Panc1 (cell line): ENCODE results near the gene LGALSL. TPM values are rescaled to one million over a fixed set of nuclear protein-coding genes. Genes with fewer than 3 reads are reported as not detected.

Source experiments
- ATAC-seq: fragments of 200-7000 bp; cut with Tn5 transposase; 2 replicates; pipeline ENCODE4 v1.9.1; 2020; ENCODE audit warnings: mild to moderate bottlenecking, moderate library complexity
- BruUV-seq: library from RNA; stranded (reverse); fragments of 400-500 nt; replicated peaks from 2 replicates; lab custom pipeline; 2021; lab: Mats Ljungman, UMichigan
- CTCF ChIA-PET: fragments of 300-600 bp; sonication (Branson Sonifier 250); formaldehyde crosslinking; loops from one replicate; lab custom pipeline; 2022; ENCODE audit warnings: antibody characterized with exemption; lab: Charles Lee
- POLR2A ChIA-PET: fragments of 300-600 bp; sonication (Branson Sonifier 250); formaldehyde crosslinking; loops from one replicate; lab custom pipeline; 2022; ENCODE audit warnings: antibody characterized with exemption; lab: Charles Lee
- DNase-seq: peaks from one replicate; pipeline ENCODE4 v3.0.0-alpha.2; 2010; ENCODE audit warnings: low read depth, low spot score
- H3K27ac ChIP-seq: 2 replicates; pipeline ENCODE4 v1.5.1; 2011; ENCODE audit warnings: mild to moderate bottlenecking, low read length, inconsistent platforms
- H3K27me3 ChIP-seq: fragments of 200-500 bp; sonication (Bioruptor generic); 2 replicates; pipeline ENCODE4 v1.6.0; 2014; ENCODE audit warnings: low read length, inconsistent platforms; ENCODE audit not compliant: control insufficient read depth, insufficient read depth
- H3K36me3 ChIP-seq: fragments of 200-500 bp; sonication (Bioruptor generic); 2 replicates; pipeline ENCODE4 v1.5.1; 2014; ENCODE audit warnings: inconsistent platforms, mild to moderate bottlenecking, low read length, moderate library complexity; ENCODE audit not compliant: control insufficient read depth, insufficient read depth
- H3K4me1 ChIP-seq: 2 replicates; pipeline ENCODE4 v1.5.1; 2011; ENCODE audit warnings: inconsistent platforms, mild to moderate bottlenecking, low read length, moderate library complexity; ENCODE audit not compliant: control insufficient read depth, insufficient read depth
- H3K4me3 ChIP-seq, 2 experiments: 2 replicates each; pipeline ENCODE4 v1.5.1; 2011 to 2012; ENCODE audit warnings: low read depth in 2 of 2, low read length in 2 of 2, mild to moderate bottlenecking in 2 of 2, inconsistent platforms in 1 of 2, moderate library complexity in 1 of 2
- H3K9me3 ChIP-seq: fragments of 200-500 bp; sonication (Bioruptor generic); 2 replicates; pipeline ENCODE4 v1.5.1; 2014; ENCODE audit warnings: low read depth, mild to moderate bottlenecking, inconsistent platforms, low read length, moderate library complexity; ENCODE audit not compliant: control insufficient read depth, insufficient read depth
- POLR2AphosphoS5 ChIP-seq: IDR thresholded peaks from 2 replicates; pipeline ENCODE4 v1.6.1; 2012; ENCODE audit warnings: mild to moderate bottlenecking, low read depth, low read length, moderate library complexity
- SIN3A ChIP-seq: IDR thresholded peaks from 2 replicates; pipeline ENCODE4 v1.6.1; 2012; ENCODE audit warnings: low read depth, mild to moderate bottlenecking, low read length, moderate library complexity, borderline replicate concordance; ENCODE audit not compliant: insufficient read depth
- TCF7L2 ChIP-seq: IDR thresholded peaks from 2 replicates; pipeline ENCODE4 v1.6.1; 2011; ENCODE audit warnings: mild to moderate bottlenecking, low read depth, low read length, inconsistent platforms
- in situ Hi-C: cut with HindIII; loops from 2 replicates; pipeline ENCODE4 v1.10.0; 2016; ENCODE audit warnings: low sequenced_read_pairs, low pct_unique_long_range_greater_than_20kb
- intact Hi-C: fragments of 100-400 bp; cut with micrococcal nuclease; formaldehyde crosslinking; loops from one replicate; pipeline ENCODE4 v1.10.0; 2022; ENCODE audit not compliant: unreplicated experiment
- total RNA-seq: library from RNA; stranded (reverse); gene quantifications from one replicate; pipeline ENCODE4 v1.2.1, GENCODE V29; 2021; ENCODE audit not compliant: unreplicated experiment
- TF ChIP-seq, protein P1 (sequence below), 2 experiments: IDR thresholded peaks; 2 replicates each; pipeline ENCODE4 v1.6.1; 2011 to 2012; ENCODE audit warnings: low read depth in 2 of 2, control low read depth in 1 of 2, low read length in 1 of 2, mild to moderate bottlenecking in 1 of 2, moderate library complexity in 1 of 2; ENCODE audit not compliant: insufficient read depth in 1 of 2
- TF ChIP-seq, protein P2 (sequence below): fragments of 450-650 bp; IDR thresholded peaks from 2 replicates; pipeline ENCODE4 v1.5.1; 2017; ENCODE audit warnings: mild to moderate bottlenecking

LGALSL gene
- total RNA-seq, 1 experiment from 2014 or later = 5.3 TPM

DNA sequence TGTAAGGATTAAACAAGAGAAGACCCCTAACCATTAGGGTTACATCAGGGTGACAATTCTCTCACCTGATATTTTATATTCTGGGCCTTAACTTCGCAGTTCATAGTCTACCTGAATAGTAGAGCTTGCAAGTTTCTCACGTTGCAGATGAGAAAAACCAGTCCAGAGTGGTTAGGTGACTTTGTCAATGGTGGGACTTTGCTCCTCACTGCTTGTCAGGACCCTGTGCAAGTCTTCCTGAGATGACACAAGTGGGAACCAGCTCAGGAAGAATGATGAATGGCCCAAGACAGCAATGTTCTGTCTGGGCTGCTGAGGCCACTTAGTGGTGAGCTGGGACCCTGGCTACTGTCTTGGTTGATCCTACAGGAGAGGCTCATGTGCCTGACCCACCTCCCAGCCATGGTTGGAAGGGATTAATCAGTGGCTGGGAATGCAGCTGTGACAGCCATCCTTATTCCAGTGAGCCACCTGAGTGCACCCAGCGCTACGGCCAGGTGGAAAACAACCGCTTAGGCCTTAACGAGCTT is 16.9 kb downstream of the LGALSL start:
- Histone ChIP-seq H3K27ac (no peak overlapping the region), H3K27me3 (no peaks in the 10 kb centered on the region; the same call in 1 of the 2 replicates), H3K9me3 (no peaks in the 10 kb centered on the region), H3K36me3 (no peaks in the 10 kb centered on the region), H3K4me1 (no peaks in the 10 kb centered on the region), H3K4me3 (no peak overlapping the region)
- BruUV-seq = no TSS peak
- no peak for ATAC-seq
- no peak for DNase-seq
- ChIA-PET POLR2A (no interaction called here), CTCF (no interaction called here)
- intact Hi-C loops = no loop called here
- in situ Hi-C loops = no loop called here
- TF ChIP-seq POLR2AphosphoS5 (no peak), SIN3A (no peak), TCF7L2 (no peak)
- TF ChIP-seq, protein P1, sequence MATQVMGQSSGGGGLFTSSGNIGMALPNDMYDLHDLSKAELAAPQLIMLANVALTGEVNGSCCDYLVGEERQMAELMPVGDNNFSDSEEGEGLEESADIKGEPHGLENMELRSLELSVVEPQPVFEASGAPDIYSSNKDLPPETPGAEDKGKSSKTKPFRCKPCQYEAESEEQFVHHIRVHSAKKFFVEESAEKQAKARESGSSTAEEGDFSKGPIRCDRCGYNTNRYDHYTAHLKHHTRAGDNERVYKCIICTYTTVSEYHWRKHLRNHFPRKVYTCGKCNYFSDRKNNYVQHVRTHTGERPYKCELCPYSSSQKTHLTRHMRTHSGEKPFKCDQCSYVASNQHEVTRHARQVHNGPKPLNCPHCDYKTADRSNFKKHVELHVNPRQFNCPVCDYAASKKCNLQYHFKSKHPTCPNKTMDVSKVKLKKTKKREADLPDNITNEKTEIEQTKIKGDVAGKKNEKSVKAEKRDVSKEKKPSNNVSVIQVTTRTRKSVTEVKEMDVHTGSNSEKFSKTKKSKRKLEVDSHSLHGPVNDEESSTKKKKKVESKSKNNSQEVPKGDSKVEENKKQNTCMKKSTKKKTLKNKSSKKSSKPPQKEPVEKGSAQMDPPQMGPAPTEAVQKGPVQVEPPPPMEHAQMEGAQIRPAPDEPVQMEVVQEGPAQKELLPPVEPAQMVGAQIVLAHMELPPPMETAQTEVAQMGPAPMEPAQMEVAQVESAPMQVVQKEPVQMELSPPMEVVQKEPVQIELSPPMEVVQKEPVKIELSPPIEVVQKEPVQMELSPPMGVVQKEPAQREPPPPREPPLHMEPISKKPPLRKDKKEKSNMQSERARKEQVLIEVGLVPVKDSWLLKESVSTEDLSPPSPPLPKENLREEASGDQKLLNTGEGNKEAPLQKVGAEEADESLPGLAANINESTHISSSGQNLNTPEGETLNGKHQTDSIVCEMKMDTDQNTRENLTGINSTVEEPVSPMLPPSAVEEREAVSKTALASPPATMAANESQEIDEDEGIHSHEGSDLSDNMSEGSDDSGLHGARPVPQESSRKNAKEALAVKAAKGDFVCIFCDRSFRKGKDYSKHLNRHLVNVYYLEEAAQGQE (IDR thresholded peaks at IDR 0.05; ENCODE audit: insufficient read depth in 1 of 2, low read depth in 2 of 2, low read length in 1 of 2) = no peak
- TF ChIP-seq, protein P2, sequence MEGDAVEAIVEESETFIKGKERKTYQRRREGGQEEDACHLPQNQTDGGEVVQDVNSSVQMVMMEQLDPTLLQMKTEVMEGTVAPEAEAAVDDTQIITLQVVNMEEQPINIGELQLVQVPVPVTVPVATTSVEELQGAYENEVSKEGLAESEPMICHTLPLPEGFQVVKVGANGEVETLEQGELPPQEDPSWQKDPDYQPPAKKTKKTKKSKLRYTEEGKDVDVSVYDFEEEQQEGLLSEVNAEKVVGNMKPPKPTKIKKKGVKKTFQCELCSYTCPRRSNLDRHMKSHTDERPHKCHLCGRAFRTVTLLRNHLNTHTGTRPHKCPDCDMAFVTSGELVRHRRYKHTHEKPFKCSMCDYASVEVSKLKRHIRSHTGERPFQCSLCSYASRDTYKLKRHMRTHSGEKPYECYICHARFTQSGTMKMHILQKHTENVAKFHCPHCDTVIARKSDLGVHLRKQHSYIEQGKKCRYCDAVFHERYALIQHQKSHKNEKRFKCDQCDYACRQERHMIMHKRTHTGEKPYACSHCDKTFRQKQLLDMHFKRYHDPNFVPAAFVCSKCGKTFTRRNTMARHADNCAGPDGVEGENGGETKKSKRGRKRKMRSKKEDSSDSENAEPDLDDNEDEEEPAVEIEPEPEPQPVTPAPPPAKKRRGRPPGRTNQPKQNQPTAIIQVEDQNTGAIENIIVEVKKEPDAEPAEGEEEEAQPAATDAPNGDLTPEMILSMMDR = no peak

DNA sequence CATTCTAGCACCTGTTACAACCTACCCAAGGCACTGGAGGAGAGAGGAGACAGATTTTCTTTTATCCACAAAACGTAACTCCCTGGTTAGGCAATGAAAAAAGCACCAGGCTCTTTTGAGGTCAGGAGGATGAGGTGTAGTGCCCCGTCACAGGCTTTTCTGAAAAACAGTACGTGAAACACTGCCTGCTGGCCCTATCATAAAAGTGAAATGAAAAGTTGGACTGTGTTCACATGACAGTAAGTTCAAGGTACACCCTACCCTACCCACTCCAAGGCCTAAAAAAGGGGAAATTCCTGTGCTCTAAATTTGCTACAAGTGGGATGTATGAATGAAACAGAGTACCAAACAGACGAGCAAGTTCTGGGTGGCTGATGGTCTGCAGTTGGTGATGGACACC is 17.6 kb downstream of the LGALSL start:
- ATAC-seq = no peak
- CTCF ChIA-PET = no interaction called here
- BruUV-seq = no TSS peak
- Histone ChIP-seq H3K9me3 (no peaks in the 10 kb centered on the region), H3K4me1 (no peaks in the 10 kb centered on the region), H3K36me3 (no peaks in the 10 kb centered on the region), H3K27me3 (no peaks in the 10 kb centered on the region; the same call in 1 of the 2 replicates), H3K27ac (no peak overlapping the region), H3K4me3 (no peak overlapping the region)
- intact Hi-C loops (no loop called here), in situ Hi-C loops (no loop called here)
- TF ChIP-seq SIN3A = no peak
- no peak for TF ChIP-seq TCF7L2
- TF ChIP-seq POLR2AphosphoS5 = no peak
- TF ChIP-seq, protein P1 (IDR thresholded peaks at IDR 0.05; ENCODE audit: insufficient read depth in 1 of 2, low read depth in 2 of 2, low read length in 1 of 2) = no peak
- TF ChIP-seq, protein P2 = no peak
- POLR2A ChIA-PET = no interaction called here
- DNase-seq = no peak
